Astrocyte of the spinal cord (primary cell): ENCODE measurements around the gene LRRC4C.

Experiments
- DNase-seq: peaks from one replicate; pipeline ENCODE4 v3.0.0; 2011; ENCODE audit warnings: low read depth, low spot score
- H3K4me3 ChIP-seq: 2 replicates; pipeline ENCODE4 v1.5.1; 2011; ENCODE audit warnings: low read depth, mild to moderate bottlenecking, low read length, moderate library complexity
- in situ Hi-C: cut with HindIII; loops from 2 replicates; pipeline ENCODE4 v1.10.0; 2017; ENCODE audit warnings: low sequenced_read_pairs
- TF ChIP-seq, protein P1 (sequence below): IDR thresholded peaks from 2 replicates; pipeline ENCODE4 v1.5.1; 2012; ENCODE audit warnings: low read depth, mild to moderate bottlenecking, low read length, inconsistent platforms

LRRC4C gene

DNA sequence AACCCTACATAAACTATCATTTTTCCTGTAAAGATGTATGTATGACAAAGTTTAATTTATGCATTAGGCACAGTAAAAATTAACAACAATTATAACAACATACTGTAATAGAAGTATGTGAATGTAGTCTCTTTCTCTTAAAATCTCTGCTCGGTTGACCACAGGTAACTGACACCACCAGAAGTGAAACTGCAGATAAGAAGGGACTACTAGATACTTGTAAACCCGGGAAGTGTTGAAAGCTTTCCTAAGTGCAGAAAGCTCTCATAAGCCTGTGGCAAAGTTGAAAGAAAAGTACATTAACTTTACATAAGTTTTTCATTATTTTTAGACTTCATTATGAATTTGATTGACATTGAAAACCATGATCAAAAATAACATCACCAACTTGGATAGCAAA lies 1173.3 kb downstream of the LRRC4C start:
- in situ Hi-C loops = no loop called here
- TF ChIP-seq, protein P1, sequence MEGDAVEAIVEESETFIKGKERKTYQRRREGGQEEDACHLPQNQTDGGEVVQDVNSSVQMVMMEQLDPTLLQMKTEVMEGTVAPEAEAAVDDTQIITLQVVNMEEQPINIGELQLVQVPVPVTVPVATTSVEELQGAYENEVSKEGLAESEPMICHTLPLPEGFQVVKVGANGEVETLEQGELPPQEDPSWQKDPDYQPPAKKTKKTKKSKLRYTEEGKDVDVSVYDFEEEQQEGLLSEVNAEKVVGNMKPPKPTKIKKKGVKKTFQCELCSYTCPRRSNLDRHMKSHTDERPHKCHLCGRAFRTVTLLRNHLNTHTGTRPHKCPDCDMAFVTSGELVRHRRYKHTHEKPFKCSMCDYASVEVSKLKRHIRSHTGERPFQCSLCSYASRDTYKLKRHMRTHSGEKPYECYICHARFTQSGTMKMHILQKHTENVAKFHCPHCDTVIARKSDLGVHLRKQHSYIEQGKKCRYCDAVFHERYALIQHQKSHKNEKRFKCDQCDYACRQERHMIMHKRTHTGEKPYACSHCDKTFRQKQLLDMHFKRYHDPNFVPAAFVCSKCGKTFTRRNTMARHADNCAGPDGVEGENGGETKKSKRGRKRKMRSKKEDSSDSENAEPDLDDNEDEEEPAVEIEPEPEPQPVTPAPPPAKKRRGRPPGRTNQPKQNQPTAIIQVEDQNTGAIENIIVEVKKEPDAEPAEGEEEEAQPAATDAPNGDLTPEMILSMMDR = no peak
- no peak for DNase-seq
- no peak overlapping the region for H3K4me3 ChIP-seq

DNA sequence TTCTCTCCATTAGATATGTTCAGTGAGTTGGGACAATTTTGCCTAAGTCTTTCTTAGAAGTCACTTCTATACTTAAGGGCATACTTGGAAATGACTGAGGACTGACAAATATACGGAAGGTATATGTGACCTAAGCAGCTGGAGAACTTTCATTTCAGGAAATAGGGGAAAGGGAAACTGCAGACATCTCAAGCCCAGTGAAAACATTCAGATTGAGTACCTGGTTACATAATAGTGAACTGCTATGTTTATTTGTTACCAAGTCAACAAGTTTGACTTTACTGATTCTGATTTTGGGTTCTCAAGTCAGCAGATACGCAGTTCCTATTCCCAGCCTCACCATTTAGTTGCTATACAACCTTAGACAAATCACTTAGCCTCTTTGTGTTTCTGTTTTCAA lies 1173.9 kb downstream of the LRRC4C start:
- no peak for DNase-seq
- in situ Hi-C loops = no loop called here
- H3K4me3 ChIP-seq = no peak overlapping the region
- TF ChIP-seq, protein P1 = no peak

DNA sequence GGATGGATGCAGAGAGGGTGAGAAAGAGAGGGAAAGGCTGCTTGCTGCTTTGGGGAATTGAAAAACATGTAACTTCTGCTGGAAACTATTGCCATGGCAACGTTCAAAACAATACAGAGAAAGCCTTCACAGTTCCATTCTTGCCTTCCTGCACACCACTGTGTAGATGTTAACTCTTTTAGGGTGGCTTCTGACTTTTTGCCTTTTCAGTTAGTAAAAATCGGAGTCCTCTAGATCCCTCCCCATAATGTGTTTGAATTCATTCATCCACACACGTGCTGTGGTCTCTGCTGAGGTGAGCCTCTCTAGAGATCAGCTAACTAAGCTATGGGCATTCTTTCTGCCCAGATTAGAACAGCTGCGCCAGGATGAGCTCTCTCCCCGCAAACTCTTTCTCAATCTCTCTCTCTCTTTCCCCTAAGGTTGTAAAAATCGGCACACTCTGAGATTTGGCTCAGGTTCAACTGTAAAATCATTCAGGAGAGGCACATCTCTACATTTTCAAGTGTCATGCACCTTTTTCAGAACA lies 1178.3 kb downstream of the LRRC4C start:
- in situ Hi-C loops = no loop called here
- peak; percentile 55 for DNase-seq
- TF ChIP-seq, protein P1 = no peak
- no peak overlapping the region for H3K4me3 ChIP-seq

DNA sequence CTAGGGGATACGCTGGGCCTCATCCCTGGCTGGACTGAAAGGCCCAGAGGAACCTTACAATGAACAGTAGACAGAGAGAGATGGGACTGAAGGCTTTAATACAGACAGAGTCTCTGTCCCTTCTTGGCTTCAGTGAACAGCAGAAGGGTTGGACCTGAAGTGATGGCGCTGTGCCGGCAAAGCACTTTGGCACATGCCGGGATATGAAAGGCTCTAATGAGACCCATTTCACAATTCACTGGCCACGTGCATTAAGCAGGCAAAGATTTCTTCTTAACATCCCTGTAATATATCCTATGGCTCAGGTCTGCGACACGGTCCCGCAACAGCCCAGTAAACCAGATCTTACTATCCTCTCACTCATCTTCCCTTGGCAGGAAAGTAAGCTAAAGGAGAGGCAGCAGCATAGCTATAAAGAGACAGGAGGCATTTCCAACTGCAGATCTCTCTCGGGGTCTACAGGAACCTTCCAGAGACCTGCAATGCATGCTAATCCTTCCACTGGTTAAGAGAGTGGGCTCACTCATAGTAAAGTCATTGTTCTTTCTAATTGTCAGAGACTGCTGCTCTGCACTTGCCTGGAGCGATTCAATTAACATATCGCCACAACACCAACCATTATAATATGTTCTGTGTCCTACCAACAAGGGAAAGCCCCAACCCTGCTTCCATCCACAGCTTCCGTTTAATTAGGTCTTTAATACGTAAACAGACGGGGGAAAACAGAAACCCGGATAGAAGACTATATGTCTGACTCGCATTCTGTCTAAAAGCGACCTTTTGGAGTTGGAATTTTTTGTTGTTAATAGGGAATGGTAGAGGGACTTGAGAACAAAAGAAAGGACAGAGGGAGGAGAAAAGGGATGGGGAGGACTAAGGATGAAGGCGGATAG lies 1179.0 kb downstream of the LRRC4C start:
- peak; percentile 22 for DNase-seq
- H3K4me3 ChIP-seq = no peak overlapping the region
- in situ Hi-C loops = no loop called here
- TF ChIP-seq, protein P1 = no peak

DNA sequence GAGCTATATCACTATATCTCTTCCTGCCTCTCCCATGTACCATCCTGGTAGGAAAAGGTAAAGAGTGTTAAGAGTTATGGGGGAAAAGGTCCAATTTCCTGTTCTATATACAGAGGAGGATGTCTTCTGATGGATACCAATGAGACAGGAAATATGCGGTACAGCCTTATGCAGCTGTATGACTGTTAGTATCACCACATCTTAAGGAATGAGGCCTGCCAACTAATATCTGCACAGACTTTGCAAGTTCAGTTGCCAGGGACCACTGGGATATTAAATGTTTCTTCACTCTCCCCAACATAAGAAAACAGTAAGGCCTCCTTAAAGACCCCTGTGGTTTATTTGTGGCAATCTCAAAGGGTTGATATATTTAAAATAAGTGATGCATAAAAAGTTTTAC lies 1182.5 kb downstream of the LRRC4C start:
- DNase-seq = no peak
- TF ChIP-seq, protein P1 = no peak
- in situ Hi-C loops = no loop called here
- no peak overlapping the region for H3K4me3 ChIP-seq

DNA sequence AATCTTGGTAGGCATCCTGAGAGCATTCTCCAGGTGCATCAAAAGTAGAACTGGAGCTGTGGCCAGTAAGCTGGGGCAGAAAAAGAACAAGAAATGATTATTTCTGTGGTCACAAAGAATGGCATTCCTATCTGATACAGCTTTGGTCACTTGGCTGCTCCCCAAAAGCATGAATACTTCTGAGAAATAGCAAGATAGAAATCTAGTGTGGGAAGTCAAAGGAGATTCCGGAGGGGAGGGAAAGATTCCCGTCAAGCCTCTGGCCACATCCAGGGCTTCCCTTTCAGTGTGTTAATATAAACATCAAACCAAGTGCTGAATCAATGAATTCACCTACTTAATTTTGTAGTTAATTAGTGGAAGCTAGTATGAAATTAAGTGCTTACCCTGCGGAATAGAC lies 1185.4 kb downstream of the LRRC4C start:
- in situ Hi-C loops = no loop called here
- TF ChIP-seq, protein P1 = no peak
- no peak overlapping the region for H3K4me3 ChIP-seq
- DNase-seq = peak; percentile 88
